B cell (primary cell): ENCODE data around the gene UBASH3B.

Experiments
- CTCF ChIP-seq: fragments of 200-600 bp; IDR thresholded peaks from one replicate; pipeline ENCODE4 v1.8.0; 2022; ENCODE audit warnings: antibody characterized with exemption, mild to moderate bottlenecking
- EZH2 ChIP-seq: IDR thresholded peaks from 2 replicates; pipeline ENCODE4 v1.6.1; 2012; ENCODE audit warnings: borderline replicate concordance, low read depth, mild to moderate bottlenecking, moderate library complexity, low read length; ENCODE audit not compliant: insufficient read depth, poor library complexity, severe bottlenecking

- no peak for TF ChIP-seq EZH2
- TF ChIP-seq CTCF, result no peak
Measured at GRCh38 chr11:122755409-122755808, 99.9 kb downstream of the UBASH3B start.
